HepG2 (cell line): Measurements from ENCODE around the gene ST3GAL2. TPM values are rescaled to one million over a fixed set of nuclear protein-coding genes. Genes with fewer than 3 reads are reported as not detected.

ENCODE experiments used
- AGO2 ChIP-seq: fragments of 200-400 bp; formaldehyde crosslinking; optimal IDR thresholded peaks from 2 replicates; pipeline ENCODE3; 2017; ENCODE audit warnings: mild to moderate bottlenecking, low read depth, low read length, moderate library complexity
- ATF7-NPFF ChIP-seq: sonication (generic); formaldehyde crosslinking; IDR thresholded peaks from 2 replicates; pipeline ENCODE4 v1.8.1; 2023; ENCODE audit warnings: mild to moderate bottlenecking, low read depth, missing genetic modification reagents, moderate library complexity
- CREBL2 ChIP-seq: sonication (generic); formaldehyde crosslinking; IDR thresholded peaks from 2 replicates; pipeline ENCODE4 v1.8.1; 2023; ENCODE audit warnings: missing genetic modification reagents, mild to moderate bottlenecking, borderline replicate concordance
- MAZ ChIP-seq, 2 experiments: sonication (generic) in 1 of 2; formaldehyde crosslinking in 1 of 2; IDR thresholded peaks; 2 replicates each; pipeline versions ENCODE4 v1.5.0 to v1.6.1; 2012 to 2020; ENCODE audit warnings: low read depth in 2 of 2, mild to moderate bottlenecking in 2 of 2, borderline replicate concordance in 1 of 2, improper control_type of control experiment in 1 of 2, low read length in 1 of 2, missing genetic modification reagents in 1 of 2, moderate library complexity in 1 of 2
- NCOR1 ChIP-seq: fragments of 200-600 bp; sonication (generic); IDR thresholded peaks from 2 replicates; pipeline ENCODE4 v1.7.0; 2017; ENCODE audit warnings: antibody characterized with exemption, low read length, borderline replicate concordance
- RBAK ChIP-seq: sonication (generic); formaldehyde crosslinking; IDR thresholded peaks from 2 replicates; pipeline ENCODE4 v1.5.1; 2020; ENCODE audit warnings: mild to moderate bottlenecking, missing genetic modification reagents
- RERE ChIP-seq: IDR thresholded peaks from 2 replicates; pipeline ENCODE4 v1.6.1; 2016; ENCODE audit warnings: low read depth, missing genetic modification reagents, missing compliant biosample characterization
- SAP130 ChIP-seq: IDR thresholded peaks from 2 replicates; pipeline ENCODE4 v1.6.1; 2016; ENCODE audit warnings: low read depth
- SMAD9 ChIP-seq: sonication (generic); formaldehyde crosslinking; IDR thresholded peaks from 2 replicates; pipeline ENCODE4 v1.5.1; 2020; ENCODE audit warnings: mild to moderate bottlenecking, missing genetic modification reagents
- SOX6 ChIP-seq, 2 experiments: fragments of 450-650 bp in 1 of 2; sonication (generic) in 1 of 2; formaldehyde crosslinking in 1 of 2; IDR thresholded peaks; 2 replicates each; pipeline versions ENCODE4 v1.4.0 to v1.6.1; 2017 to 2020; ENCODE audit warnings: antibody characterized with exemption in 1 of 2, mild to moderate bottlenecking in 1 of 2, missing genetic modification reagents in 1 of 2
- SRSF9 ChIP-seq: fragments of 200-400 bp; formaldehyde crosslinking; IDR thresholded peaks from 2 replicates; pipeline ENCODE4 v1.6.1; 2018; ENCODE audit warnings: borderline replicate concordance, mild to moderate bottlenecking, low read depth, low read length; ENCODE audit not compliant: insufficient read depth, poor library complexity, severe bottlenecking
- TFE3 ChIP-seq: IDR thresholded peaks from 2 replicates; pipeline ENCODE4 v1.6.1; 2016
- THYN1 ChIP-seq: sonication (generic); formaldehyde crosslinking; IDR thresholded peaks from 2 replicates; pipeline ENCODE4 v1.8.1; 2023; ENCODE audit warnings: low read depth, mild to moderate bottlenecking, moderate library complexity, missing genetic modification reagents, borderline replicate concordance
- ZBTB37 ChIP-seq: sonication (generic); formaldehyde crosslinking; IDR thresholded peaks from 2 replicates; pipeline ENCODE4 v1.4.0; 2020; ENCODE audit warnings: mild to moderate bottlenecking, missing genetic modification reagents
- ZFP36L1 ChIP-seq: sonication (generic); formaldehyde crosslinking; IDR thresholded peaks from 2 replicates; pipeline ENCODE4 v1.8.0; 2022; ENCODE audit warnings: mild to moderate bottlenecking, missing genetic modification reagents, moderate library complexity
- ZNF234 ChIP-seq: sonication (generic); formaldehyde crosslinking; conservative IDR thresholded peaks from 2 replicates; pipeline ENCODE4 v1.5.1; 2020; ENCODE audit warnings: mild to moderate bottlenecking, missing genetic modification reagents
- ZNF260 ChIP-seq: sonication (generic); formaldehyde crosslinking; IDR thresholded peaks from 2 replicates; pipeline ENCODE4 v1.4.0; 2020; ENCODE audit warnings: missing genetic modification reagents, low read depth, mild to moderate bottlenecking, borderline replicate concordance
- ZNF556 ChIP-seq: sonication (generic); formaldehyde crosslinking; IDR thresholded peaks from 2 replicates; pipeline ENCODE4 v1.4.0; 2020; ENCODE audit warnings: mild to moderate bottlenecking, missing genetic modification reagents, borderline replicate concordance
- ZSCAN22 ChIP-seq: sonication (generic); formaldehyde crosslinking; IDR thresholded peaks from 2 replicates; pipeline ENCODE4 v1.4.0; 2020; ENCODE audit warnings: mild to moderate bottlenecking, missing genetic modification reagents
- polyA plus RNA-seq, 8 experiments: library from polyadenylated mRNA; depleted of rRNA in 3 of 8; stranded (reverse) in 7 of 8; unstranded in 1 of 8; fragments of >200 nt; fragmentation: Illumina TruSeq in 4 of 8; extraction: Trizol in 4 of 8; gene quantifications; 2 replicates each; pipeline versions ENCODE4 v1.2.1 to v1.2.3, GENCODE V29; 2011 to 2016; ENCODE audit warnings: low read depth in 4 of 8, missing spikeins in 1 of 8, mixed read lengths in 1 of 8; ENCODE audit not compliant: insufficient read depth in 1 of 8
- total RNA-seq, 5 experiments: library from RNA; depleted of rRNA; stranded (reverse); fragments of >200 nt; fragmentation: Illumina TruSeq; extraction: Trizol; gene quantifications; 2 replicates each; pipeline ENCODE4 v1.2.3, GENCODE V29; 2016; ENCODE audit warnings: low read depth in 1 of 5

Gene ST3GAL2
- total and polyA plus RNA-seq, 2 of the 13 experiments (the other 11 are each of a cell fraction or from before 2014, with no cell fraction given): 16.3 to 24.9 TPM

GRCh38 chr16:70380248-70380918 lies 58.5 kb downstream of the ST3GAL2 start (continued):
- TF ChIP-seq ZNF556 (CRISPR knock-in tag) (no peak), TFE3 (CRISPR knock-in tag) (no peak), RERE (CRISPR knock-in tag) (no peak), AGO2 (peak; percentile 99), SRSF9 (no peak), ATF7-NPFF (CRISPR knock-in tag) (no peak), NCOR1 (no peak), MAZ (IDR thresholded peaks at IDR 0.05; ENCODE audit: borderline replicate concordance, low read depth, low read length) (no peak), MAZ (CRISPR knock-in tag; IDR thresholded peaks at IDR 0.05; ENCODE audit: low read depth) (no peak; the same call in 1 of the 2 replicates), RBAK (CRISPR knock-in tag) (no peak), SMAD9 (CRISPR knock-in tag) (0 out of 2 replicates have a peak, but pooled peaks have one; percentile 39), SOX6 (IDR thresholded peaks at IDR 0.05) (no peak), SOX6 (CRISPR knock-in tag; IDR thresholded peaks at IDR 0.05) (no peak; the same call in none of the 2 replicates), THYN1 (CRISPR knock-in tag) (no peak), CREBL2 (CRISPR knock-in tag) (no peak), ZSCAN22 (CRISPR knock-in tag) (no peak), ZNF260 (CRISPR knock-in tag) (no peak), SAP130 (no peak), ZBTB37 (CRISPR knock-in tag) (no peak), ZFP36L1 (CRISPR knock-in tag) (no peak), ZNF234 (CRISPR knock-in tag) (peak; percentile 13; the same call in 1 of the 2 replicates)
